ENCODE results near the gene TOMM70. TPM values are rescaled to one million over a fixed set of nuclear protein-coding genes. Genes with fewer than 3 reads are reported as not detected.
A peak's percentile ranks its signal among the peaks of the same experiment; 100 is the strongest.

The TOMM70 gene
- total and polyA plus RNA-seq, 2 of the 13 experiments (the other 11 are each of a cell fraction or from before 2014, with no cell fraction given), result 27.0 to 77.2 TPM

DNA sequence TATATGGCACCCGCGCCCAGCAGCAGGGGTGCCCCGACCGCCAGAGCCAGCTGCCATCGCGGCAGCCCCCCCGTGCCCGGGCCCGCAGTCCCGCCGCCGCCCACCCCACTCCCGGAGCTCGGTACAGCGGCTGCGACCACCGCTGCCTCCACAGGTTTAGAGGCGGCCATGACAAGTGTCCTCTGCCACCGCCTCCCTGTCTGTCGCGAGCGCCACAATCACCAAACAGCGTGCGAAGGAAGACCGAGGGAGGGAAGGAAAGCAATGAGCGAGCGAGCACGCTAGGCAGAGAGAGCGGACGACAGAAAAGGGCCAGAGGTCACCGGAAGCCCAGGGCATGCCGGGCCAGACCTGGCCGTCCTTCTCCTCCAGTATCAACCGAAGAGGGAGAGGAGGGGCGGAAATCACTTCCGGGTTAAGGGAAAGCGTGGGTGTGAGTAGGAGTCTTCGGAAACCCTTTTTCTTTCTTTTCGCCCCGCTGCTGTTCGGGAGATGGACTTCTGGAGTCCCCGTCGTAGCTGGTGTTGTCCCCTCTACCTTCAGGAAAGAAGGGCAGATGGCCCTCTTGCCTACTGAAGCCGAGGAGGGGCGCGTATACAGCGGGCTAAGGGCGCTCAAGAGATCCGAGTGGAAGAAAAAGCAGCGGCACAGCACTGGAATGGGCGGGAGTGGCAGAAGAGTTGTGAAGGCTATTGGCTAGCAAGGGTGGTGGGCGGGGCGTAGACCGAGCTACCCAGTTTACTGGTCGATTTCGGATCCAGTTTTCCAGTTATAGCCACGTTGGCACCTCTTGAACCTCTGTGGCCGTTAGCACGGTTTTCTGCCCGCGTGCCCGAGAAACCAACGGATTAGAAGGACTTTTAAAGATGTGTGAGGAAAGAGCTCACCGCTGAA is at the start of gene TOMM70, which contains the start of gene LNP1 (continued):
- TF ChIP-seq BHLHE40 (IDR thresholded peaks at IDR 0.05; ENCODE audit: low read length) (peak; percentile 46; the same call in 1 of the 2 replicates), TBP (CRISPR knock-in tag; IDR thresholded peaks at IDR 0.05) (no peak), TAF15 (IDR thresholded peaks at IDR 0.05; ENCODE audit: low read depth, low read length, poor library complexity, severe bottlenecking) (no peak), EHMT2 (IDR thresholded peaks at IDR 0.05; ENCODE audit: borderline replicate concordance, low read depth, low read length) (no peak; the same call in 1 of the 2 replicates), ZNF557 (CRISPR knock-in tag; IDR thresholded peaks at IDR 0.05) (no peak; the same call in 1 of the 2 replicates), CHD2 (IDR thresholded peaks at IDR 0.05; ENCODE audit: low read depth, low read length) (no peak), FOSL1 (CRISPR knock-in tag; IDR thresholded peaks at IDR 0.05; ENCODE audit: borderline replicate concordance) (no peak), TRIM24 (CRISPR knock-in tag; IDR thresholded peaks at IDR 0.05) (no peak), TCF12 (IDR thresholded peaks at IDR 0.05) (no peak), TCF12 (CRISPR knock-in tag; IDR thresholded peaks at IDR 0.05) (no peak), ZNF605 (CRISPR knock-in tag; IDR thresholded peaks at IDR 0.05) (peak; percentile 76; the same call in 1 of the 2 replicates), IKZF4 (CRISPR knock-in tag; IDR thresholded peaks at IDR 0.05; ENCODE audit: borderline replicate concordance, low read depth, not compliant biosample characterization) (no peak), NFKBIZ (CRISPR knock-in tag; IDR thresholded peaks at IDR 0.05) (peak; percentile 72; the same call in 1 of the 2 replicates)
- TF ChIP-seq, protein P1, sequence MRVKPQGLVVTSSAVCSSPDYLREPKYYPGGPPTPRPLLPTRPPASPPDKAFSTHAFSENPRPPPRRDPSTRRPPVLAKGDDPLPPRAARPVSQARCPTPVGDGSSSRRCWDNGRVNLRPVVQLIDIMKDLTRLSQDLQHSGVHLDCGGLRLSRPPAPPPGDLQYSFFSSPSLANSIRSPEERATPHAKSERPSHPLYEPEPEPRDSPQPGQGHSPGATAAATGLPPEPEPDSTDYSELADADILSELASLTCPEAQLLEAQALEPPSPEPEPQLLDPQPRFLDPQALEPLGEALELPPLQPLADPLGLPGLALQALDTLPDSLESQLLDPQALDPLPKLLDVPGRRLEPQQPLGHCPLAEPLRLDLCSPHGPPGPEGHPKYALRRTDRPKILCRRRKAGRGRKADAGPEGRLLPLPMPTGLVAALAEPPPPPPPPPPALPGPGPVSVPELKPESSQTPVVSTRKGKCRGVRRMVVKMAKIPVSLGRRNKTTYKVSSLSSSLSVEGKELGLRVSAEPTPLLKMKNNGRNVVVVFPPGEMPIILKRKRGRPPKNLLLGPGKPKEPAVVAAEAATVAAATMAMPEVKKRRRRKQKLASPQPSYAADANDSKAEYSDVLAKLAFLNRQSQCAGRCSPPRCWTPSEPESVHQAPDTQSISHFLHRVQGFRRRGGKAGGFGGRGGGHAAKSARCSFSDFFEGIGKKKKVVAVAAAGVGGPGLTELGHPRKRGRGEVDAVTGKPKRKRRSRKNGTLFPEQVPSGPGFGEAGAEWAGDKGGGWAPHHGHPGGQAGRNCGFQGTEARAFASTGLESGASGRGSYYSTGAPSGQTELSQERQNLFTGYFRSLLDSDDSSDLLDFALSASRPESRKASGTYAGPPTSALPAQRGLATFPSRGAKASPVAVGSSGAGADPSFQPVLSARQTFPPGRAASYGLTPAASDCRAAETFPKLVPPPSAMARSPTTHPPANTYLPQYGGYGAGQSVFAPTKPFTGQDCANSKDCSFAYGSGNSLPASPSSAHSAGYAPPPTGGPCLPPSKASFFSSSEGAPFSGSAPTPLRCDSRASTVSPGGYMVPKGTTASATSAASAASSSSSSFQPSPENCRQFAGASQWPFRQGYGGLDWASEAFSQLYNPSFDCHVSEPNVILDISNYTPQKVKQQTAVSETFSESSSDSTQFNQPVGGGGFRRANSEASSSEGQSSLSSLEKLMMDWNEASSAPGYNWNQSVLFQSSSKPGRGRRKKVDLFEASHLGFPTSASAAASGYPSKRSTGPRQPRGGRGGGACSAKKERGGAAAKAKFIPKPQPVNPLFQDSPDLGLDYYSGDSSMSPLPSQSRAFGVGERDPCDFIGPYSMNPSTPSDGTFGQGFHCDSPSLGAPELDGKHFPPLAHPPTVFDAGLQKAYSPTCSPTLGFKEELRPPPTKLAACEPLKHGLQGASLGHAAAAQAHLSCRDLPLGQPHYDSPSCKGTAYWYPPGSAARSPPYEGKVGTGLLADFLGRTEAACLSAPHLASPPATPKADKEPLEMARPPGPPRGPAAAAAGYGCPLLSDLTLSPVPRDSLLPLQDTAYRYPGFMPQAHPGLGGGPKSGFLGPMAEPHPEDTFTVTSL (CRISPR knock-in tag; IDR thresholded peaks at IDR 0.05; ENCODE audit: borderline replicate concordance), result no peak
- TF ChIP-seq, protein P2, sequence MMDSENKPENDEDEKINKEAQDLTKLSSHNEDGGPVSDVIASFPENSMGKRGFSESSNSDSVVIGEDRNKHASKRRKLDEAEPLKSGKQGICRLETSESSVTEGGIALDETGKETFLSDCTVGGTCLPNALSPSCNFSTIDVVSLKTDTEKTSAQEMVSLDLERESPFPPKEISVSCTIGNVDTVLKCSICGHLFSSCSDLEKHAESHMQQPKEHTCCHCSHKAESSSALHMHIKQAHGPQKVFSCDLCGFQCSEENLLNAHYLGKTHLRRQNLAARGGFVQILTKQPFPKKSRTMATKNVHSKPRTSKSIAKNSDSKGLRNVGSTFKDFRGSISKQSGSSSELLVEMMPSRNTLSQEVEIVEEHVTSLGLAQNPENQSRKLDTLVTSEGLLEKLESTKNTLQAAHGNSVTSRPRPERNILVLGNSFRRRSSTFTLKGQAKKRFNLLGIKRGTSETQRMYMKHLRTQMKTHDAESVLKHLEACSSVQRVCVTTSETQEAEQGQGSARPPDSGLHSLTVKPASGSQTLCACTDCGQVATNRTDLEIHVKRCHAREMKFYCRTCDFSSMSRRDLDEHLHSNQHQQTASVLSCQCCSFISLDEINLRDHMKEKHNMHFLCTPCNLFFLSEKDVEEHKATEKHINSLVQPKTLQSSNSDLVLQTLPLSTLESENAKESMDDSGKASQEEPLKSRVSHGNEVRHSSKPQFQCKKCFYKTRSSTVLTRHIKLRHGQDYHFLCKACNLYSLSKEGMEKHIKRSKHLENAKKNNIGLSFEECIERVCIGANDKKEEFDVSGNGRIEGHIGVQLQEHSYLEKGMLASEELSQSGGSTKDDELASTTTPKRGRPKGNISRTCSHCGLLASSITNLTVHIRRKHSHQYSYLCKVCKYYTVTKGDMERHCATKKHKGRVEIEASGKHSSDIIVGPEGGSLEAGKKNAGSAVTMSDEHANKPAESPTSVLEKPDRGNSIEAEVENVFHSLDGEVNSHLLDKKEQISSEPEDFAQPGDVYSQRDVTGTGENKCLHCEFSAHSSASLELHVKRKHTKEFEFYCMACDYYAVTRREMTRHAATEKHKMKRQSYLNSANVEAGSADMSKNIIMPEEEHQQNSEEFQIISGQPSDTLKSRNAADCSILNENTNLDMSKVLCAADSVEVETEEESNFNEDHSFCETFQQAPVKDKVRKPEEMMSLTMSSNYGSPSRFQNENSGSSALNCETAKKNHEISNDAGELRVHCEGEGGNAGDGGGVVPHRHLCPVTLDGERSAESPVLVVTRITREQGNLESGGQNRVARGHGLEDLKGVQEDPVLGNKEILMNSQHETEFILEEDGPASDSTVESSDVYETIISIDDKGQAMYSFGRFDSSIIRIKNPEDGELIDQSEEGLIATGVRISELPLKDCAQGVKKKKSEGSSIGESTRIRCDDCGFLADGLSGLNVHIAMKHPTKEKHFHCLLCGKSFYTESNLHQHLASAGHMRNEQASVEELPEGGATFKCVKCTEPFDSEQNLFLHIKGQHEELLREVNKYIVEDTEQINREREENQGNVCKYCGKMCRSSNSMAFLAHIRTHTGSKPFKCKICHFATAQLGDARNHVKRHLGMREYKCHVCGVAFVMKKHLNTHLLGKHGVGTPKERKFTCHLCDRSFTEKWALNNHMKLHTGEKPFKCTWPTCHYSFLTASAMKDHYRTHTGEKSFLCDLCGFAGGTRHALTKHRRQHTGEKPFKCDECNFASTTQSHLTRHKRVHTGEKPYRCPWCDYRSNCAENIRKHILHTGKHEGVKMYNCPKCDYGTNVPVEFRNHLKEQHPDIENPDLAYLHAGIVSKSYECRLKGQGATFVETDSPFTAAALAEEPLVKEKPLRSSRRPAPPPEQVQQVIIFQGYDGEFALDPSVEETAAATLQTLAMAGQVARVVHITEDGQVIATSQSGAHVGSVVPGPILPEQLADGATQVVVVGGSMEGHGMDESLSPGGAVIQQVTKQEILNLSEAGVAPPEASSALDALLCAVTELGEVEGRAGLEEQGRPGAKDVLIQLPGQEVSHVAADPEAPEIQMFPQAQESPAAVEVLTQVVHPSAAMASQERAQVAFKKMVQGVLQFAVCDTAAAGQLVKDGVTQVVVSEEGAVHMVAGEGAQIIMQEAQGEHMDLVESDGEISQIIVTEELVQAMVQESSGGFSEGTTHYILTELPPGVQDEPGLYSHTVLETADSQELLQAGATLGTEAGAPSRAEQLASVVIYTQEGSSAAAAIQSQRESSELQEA (CRISPR knock-in tag; IDR thresholded peaks at IDR 0.05; ENCODE audit: not compliant biosample characterization), result peak; percentile 30
